Brain pericyte (primary cell): ENCODE results near the gene SPPL2B.
A peak's percentile ranks its signal among the peaks of the same experiment; 100 is the strongest.
"Not testable (repeated sequence)": the region's sequence is repeated elsewhere in the genome, so short reads cannot be mapped to it uniquely, and the experiment has no call there.

ENCODE experiments used
- DNase-seq: peaks from one replicate; pipeline ENCODE4 v3.0.0-alpha.2; 2012; ENCODE audit warnings: low read depth, low spot score

Gene SPPL2B

GRCh38 chr19:2381148-2381820, 52.8 kb downstream of the SPPL2B start:
- DNase-seq: no peak

GRCh38 chr19:2382530-2383222, 54.2 kb downstream of the SPPL2B start:
- DNase-seq: no peak

DNA sequence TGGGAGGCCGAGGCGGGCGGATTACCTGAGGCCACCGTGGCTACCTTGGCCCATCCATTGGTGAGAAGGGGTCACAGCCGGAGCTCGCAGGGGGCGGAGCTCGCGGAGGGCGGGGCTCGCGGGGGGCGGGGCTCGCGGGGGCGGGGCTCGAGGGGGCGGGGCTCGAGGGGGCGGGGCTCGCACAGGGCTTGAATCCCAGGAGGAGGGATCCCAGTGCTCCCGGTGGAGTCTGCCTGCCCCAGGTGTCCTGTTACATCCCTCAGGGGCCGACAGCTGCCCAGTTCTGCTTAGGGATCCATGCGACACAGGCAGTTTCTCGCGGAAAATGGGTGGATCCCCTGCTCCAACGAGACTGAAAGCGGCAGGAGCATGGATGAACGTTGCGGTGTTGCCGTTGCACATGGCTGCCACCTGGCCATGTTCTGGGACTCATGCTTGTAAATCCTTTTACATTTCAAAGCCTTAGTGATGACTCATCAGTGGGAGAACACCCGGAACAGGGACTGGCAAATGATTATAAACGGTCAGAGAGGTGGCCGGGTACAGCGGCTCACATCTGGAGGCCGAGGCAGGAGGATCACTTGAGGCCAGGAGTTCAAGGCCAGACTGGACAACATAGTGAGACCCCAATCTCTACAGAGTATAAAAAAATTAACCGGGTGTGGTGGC, 56.7 kb downstream of the SPPL2B start:
- DNase-seq: no peak

- DNase-seq: no peak
These were observed 59.1 kb downstream of the SPPL2B start for GRCh38 chr19:2387367-2388288.

DNA sequence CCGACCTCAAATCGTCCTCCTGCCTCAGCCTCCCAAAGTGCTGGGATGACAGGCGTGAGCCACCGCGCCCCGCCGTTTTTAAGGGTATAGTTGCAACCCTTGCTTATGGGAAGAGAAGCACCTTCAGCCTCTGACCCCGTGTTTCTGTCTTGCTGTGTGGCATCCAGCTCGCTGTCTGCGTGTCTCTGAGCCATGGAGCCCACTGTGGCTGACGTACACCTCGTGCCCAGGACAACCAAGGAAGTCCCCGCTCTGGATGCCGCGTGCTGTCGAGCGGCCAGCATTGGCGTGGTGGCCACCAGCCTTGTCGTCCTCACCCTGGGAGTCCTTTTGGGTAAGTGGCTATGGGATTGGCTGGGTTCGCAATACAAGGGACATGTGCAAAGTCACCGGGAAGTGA, 61.1 kb downstream of the SPPL2B start:
- no peak for DNase-seq

DNA sequence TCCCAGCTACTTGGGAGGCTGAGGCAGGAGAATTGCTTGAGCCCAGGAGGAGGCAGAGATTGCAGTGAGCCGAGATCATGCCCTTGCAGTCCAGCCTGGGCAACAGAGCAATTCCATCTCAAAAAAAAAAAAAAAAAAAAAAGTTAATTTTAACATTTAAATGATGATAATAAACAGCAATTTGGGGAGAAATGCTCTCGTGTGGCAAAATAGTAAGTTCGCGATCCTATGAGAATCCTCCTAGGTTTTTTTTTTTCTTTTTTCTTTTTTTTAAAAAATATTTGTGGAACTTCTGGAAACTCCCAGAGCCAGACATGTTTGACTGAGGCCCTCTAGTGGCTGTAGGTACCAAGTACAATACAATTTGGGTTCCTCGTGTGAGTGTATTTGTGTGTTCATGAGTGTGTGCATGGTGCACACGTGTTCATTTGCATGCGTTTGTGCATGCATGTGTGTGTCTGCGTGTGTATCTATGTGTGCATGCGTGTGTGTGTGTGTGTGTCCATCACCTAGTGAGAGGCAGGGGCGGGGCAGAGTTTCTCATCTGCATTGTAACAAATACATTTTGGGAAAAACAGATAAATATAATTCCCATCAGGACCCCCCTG, 62.7 kb downstream of the SPPL2B start:
- peak; percentile 32 for DNase-seq

GRCh38 chr19:2392366-2392765, 63.9 kb downstream of the SPPL2B start:
- no peak for DNase-seq

DNA sequence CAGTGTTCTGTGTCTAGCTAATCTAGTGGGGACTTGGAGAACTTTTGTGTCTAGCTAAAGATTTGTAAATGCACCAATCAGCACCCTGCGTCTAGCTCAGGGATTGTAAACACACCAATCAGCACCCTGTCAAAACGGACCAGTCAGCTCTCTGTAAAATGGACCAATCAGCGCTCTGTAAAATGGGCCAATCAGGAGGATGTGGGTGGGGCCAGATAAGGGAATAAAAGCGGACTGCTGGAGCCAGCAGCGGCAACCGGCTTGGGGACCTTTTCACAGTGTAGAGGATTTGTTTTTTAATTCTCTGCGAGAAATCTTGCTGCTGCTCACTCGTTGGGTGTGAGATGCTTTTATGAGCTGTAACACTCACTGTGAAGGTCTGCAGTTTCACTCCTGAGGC, 64.4 kb downstream of the SPPL2B start:
- DNase-seq: not testable (repeated sequence)

DNA sequence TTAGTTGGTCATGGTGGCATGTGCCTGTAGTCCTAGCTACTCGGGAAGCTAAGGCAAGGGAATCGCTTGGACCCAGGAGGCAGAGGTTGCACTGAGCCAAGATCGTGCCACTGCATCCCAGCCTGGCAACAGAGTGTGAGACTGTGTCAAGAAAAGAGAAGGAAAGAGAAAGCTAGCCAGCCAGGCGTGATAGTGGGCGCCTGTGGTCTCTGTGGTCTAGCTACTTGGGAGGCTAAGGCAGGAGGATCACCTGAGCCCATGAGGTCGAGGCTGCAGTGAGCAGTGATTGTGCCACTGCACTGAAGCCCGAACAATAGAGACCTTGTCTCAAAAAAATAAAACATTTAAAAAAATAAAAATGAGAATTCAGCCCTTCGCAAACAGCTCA, 65.6 kb downstream of the SPPL2B start:
- DNase-seq: no peak

- no peak for DNase-seq
These were observed 66.2 kb downstream of the SPPL2B start for GRCh38 chr19:2394442-2395292.

DNA sequence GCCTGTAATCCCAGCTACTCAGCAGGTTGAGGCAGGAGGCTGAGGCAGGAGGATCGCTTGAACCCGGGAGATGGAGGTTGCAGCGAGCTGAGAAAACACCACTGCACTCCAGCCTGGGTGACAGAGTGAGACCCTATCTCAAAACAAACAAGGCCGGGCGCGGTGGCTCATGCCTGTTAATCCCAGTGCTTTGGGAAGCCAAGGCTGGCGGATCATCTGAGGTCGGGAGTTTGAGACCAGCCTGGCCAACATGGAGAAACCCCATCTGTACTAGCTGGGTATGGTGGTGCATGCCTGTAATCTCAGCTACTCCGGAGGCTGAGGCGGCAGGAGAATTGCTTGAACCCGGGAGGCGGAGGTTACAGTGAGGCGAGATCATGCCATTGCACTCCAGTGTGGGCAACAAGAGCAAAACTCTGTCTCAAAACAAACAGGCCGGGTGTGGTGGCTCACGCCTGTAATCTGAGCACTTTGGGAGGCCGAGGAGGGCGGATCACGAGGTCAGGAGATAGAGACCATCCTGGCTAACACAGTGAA, 66.9 kb downstream of the SPPL2B start:
- DNase-seq: not testable (repeated sequence)

DNA sequence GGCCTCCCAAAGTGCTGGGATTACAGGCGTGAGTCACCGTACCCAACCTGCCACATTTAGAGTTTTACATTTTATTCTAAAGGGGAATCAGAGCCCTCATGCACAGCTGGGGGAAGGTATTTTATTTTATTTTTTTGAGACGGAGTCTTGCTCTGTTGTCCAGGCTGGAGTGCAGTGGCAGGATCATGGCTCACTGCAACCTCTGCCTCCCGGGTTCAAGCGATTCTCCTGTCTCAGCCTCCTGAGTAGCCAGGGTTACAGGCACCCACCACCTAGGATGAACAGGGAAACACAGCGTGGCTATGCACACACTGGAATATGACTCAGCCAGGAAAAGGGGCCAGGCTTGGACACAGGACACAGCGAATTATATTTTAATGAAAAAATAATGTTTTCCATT, 68.7 kb downstream of the SPPL2B start:
- not testable (repeated sequence) for DNase-seq

- no peak for DNase-seq
These were observed 70.3 kb downstream of the SPPL2B start for GRCh38 chr19:2398735-2399305.

- no peak for DNase-seq
These were observed 71.1 kb downstream of the SPPL2B start for GRCh38 chr19:2399582-2399981.
